Measurements from ENCODE around the gene TWNK.
A peak's percentile ranks its signal among the peaks of the same experiment; 100 is the strongest.

Gene TWNK

DNA sequence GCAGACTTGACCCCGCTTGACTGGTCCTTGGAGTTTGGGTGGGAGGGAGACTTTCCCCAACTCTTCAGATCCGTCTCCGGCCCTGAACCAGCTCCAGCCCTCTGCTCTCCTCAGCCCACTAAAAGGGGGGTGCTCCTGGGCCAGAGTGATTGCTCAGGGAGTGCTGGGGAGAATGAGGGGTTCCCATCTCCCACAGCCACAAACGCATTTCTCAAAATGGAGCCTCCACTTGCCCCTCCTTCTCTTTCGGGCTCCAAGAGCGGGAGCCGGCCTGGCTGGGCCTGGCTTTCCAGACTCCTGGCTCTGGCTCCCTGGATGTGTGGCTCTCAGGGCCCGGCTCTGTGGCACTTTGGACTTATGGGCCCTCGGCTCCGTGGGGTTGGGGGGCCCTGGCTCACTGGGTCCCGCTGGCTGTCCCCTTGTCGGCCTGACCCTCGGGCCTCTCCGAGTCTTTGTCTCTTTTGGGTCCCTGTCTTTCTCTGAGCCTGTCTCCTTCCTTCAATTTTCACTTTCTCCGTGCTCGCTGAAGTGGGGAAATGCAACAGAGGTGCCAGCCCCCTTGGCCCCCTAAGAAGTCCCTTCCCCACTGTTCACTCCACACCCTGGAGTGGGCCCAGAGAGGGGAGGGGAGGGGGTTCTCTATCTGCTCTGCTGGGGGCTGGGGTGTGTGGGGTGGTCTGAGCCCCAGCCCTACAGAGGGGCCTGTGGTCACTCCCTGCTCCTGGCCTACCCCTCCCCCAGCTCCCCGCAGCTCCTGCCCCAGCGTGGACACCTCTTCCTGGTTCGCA is 13.0 kb downstream of the TWNK start:
- no peak for DNase-seq (ENCODE audit: low read depth)
- TF ChIP-seq CTCF (IDR thresholded peaks at IDR 0.05; ENCODE audit: low read depth, low read length, missing control alignments) = no peak
- peak overlapping the region; percentile 87 for H3K4me3 ChIP-seq (ENCODE audit: low read depth, low read length)

DNA sequence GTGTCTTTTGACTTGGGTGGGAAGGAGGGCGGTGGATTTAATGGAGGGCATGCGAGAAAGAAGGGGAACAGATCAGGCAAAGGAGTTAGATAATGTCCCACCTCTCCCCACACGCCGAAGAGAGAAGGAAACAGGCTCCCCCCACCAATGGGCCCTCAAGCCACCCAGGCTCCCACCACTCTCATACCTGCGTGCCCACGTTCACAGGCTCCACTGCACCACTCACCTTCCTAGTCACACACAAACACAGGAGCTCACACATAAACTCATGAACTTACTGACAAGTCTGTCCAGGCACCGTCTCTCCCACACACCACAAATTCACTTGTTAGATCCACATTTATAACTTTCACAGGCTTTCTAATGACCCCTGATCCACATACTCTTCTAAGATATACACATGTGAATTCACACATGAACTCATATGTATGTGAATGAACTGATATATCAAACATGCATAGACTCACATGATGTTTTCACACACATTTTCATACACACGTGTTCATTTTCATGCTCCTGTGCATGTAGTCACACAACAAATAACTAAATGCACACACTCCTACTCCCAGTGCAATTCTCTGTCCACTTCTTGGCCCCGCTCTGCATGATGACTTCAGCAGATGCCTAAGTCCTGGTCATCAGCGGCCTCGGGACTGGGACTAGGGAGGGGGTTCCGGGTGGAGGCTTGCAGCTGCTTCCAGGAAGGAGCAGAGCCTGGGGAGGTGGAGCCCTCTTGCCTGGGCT is 13.7 kb downstream of the TWNK start:
- no peak for TF ChIP-seq CTCF (IDR thresholded peaks at IDR 0.05; ENCODE audit: low read depth, low read length, missing control alignments)
- no peak for DNase-seq (ENCODE audit: low read depth)
- H3K4me3 ChIP-seq (ENCODE audit: low read depth, low read length) = no peak overlapping the region

GRCh38 chr10:101001659-101002035 is 14.3 kb downstream of the TWNK start:
- no peak for TF ChIP-seq CTCF (IDR thresholded peaks at IDR 0.05; ENCODE audit: low read depth, low read length, missing control alignments)
- DNase-seq (ENCODE audit: low read depth) = no peak
- H3K4me3 ChIP-seq (ENCODE audit: low read depth, low read length) = no peak overlapping the region

DNA sequence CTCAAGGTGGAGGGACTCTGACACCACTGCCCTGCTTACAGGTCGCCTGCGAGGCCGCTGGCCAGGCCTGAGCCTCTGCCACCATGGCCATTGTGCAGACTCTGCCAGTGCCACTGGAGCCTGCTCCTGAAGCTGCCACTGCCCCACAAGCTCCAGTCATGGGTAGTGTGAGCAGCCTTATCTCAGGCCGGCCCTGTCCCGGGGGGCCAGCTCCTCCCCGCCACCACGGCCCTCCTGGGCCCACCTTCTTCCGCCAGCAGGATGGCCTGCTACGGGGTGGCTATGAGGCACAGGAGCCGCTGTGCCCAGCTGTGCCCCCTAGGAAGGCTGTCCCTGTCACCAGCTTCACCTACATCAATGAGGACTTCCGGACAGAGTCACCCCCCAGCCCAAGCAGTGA is 15.1 kb downstream of the TWNK start:
- H3K4me3 ChIP-seq (ENCODE audit: low read depth, low read length) = no peak overlapping the region
- TF ChIP-seq CTCF (IDR thresholded peaks at IDR 0.05; ENCODE audit: low read depth, low read length, missing control alignments) = no peak
- no peak for DNase-seq (ENCODE audit: low read depth)

DNA sequence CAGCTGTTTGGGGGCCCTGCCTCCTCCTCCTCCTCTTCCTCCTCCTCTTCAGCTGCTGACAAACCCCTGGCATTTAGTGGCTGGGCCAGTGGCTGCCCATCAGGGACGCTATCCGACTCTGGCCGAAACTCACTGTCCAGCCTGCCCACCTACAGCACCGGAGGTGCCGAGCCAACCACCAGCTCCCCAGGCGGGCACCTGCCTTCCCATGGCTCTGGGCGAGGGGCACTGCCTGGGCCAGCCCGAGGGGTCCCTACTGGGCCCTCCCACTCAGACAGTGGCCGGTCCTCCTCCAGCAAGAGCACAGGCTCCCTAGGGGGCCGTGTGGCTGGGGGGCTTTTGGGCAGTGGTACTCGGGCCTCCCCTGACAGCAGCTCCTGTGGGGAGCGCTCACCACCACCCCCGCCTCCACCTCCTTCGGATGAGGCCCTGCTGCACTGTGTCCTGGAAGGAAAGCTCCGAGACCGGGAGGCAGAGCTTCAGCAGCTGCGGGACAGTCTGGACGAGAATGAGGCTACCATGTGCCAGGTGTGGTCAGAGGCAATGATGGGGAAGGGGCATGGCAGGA is 16.4 kb downstream of the TWNK start:
- DNase-seq (ENCODE audit: low read depth) = no peak
- no peak overlapping the region for H3K4me3 ChIP-seq (ENCODE audit: low read depth, low read length)
- TF ChIP-seq CTCF (IDR thresholded peaks at IDR 0.05; ENCODE audit: low read depth, low read length, missing control alignments) = no peak

- no peak for TF ChIP-seq CTCF (IDR thresholded peaks at IDR 0.05; ENCODE audit: low read depth, low read length, missing control alignments)
- no peak for DNase-seq (ENCODE audit: low read depth)
- no peak overlapping the region for H3K4me3 ChIP-seq (ENCODE audit: low read depth, low read length)
Observed at GRCh38 chr10:101005361-101005760, 18.0 kb downstream of the TWNK start.

Measured in GM12864 (cell line).